GM19397 (cell line): Measurements from ENCODE around the gene CGB7.

Experiments
- ATAC-seq: cut with Tn5 transposase; IDR thresholded peaks from one replicate; pipeline ENCODE4 v1.9.1; 2021; ENCODE audit warnings: mild to moderate bottlenecking, moderate library complexity; ENCODE audit not compliant: unreplicated experiment

The CGB7 gene

DNA sequence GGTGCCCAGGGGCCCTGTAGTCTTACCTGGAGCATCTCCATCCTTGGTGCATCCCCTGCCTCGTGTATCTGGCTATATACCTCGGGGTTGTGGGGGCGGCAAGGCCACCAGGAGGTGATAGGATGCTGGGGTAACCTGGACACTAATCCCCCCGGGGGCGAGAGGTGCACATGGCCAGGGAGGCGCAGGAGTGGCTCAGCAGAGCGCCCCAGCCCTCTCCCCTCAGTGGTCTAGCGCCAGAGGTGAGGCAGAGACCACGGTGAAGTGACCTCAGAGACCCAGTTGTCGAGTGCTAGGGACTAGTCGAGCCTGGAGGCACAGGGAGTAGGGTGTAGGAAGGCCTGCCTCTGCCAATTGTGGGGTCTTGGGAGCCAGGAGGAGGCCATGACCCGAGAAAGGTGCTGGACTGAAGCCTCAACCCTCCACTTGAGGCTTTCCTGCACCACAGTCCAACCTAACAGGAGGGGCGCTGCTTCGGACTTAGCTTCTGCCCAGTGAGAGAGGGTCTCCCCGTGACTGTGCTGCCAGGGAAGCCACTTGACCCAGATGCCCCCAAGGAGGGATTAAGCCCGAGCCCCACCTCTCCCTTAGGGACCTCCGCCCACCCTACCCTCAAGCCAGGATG, 40.4 kb downstream of the CGB7 start, which contains the start of gene LHB:
Gene LHB (minus strand): TSS at position 51 of the 625 bp plus-strand sequence. CDS start 10 bp downstream, at position 41.
- ATAC-seq, result no peak

DNA sequence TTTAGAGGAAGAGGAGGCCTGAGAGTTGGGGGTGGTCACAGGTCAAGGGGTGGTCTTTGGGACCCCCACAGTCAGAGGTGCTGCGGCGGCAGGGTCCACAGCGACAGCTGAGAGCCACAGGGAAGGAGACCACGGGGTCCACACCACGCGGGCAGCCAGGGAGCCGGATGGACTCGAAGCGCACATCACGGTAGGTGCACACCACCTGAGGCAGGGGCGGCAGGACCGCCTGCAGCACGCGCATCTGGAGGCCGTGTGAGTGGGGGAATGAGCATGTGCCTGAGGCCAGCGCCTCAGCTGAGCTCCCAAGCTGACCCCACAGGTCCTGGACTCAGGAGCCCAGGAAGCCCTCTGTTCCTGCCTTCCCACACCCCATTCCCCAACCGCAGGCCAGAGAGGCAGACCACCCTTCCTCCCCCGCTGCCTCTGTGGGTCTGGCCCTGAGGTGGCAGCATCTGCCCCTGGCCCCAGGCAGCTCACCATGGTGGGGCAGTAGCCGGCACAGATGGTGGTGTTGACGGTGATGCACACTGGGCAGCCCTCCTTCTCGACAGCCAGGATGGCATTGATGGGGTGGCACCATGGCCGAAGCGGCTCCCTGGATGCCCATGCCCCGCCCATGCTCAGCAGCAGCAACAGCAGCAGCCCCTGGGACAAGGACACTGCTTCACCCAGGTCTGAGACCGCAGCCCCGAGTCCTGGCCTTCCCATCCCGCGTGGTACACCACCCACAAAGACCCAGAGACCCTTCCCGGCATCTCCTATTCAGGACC, 41.3 kb downstream of the CGB7 start:
- no peak for ATAC-seq

DNA sequence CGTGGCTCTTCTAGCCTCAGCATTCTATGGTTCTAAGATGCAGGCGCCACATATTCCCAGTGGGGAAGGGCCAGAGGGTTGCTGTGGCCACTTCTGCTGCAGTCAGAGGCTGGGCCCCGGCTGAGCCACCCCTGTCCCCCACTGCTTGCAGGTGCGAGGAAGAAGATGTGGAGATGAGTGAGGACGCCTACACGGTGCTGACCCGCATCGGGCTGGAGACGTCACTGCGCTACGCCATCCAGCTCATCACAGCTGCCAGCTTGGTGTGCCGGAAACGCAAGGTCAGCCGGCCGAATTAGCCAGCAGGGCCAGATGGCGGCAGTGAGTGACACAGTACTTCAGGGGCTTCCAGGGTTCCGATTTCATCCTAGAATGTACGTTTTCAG, 42.7 kb downstream of the CGB7 start:
- no peak for ATAC-seq

DNA sequence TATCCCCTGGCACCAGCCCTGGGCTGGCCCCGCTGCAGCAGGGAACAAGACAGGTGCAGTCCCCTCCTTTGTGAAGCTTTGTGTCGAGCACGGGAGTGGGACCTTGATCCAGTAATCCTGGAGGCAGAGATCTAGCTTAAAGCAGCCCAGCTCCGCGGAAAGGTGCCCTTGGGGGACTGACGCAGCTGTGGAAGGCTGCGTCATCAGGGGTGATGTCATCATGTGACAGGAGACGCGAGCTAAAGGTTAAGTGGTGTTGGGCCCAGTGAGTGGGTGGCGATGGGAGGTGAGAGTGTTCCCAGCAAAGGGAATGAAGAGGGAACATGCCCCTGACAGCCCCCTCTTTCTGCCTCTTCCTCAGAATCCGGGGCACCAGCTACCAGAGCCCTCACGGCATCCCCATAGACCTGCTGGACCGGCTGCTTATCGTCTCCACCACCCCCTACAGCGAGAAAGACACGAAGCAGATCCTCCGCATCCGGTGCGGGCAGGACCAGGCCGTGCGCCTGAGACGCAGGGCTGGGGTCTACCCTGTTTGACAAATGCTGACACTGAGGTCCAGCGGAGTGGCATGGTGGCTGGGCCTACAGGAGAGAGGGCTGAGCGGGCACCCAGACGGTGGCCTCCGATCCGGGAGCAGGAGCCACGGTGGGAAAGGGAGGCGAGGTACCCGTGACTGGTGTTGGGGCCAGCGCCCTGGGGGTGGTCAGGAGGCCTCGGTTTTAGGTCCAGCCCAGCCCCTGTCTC, 43.3 kb downstream of the CGB7 start:
- ATAC-seq, result no peak

DNA sequence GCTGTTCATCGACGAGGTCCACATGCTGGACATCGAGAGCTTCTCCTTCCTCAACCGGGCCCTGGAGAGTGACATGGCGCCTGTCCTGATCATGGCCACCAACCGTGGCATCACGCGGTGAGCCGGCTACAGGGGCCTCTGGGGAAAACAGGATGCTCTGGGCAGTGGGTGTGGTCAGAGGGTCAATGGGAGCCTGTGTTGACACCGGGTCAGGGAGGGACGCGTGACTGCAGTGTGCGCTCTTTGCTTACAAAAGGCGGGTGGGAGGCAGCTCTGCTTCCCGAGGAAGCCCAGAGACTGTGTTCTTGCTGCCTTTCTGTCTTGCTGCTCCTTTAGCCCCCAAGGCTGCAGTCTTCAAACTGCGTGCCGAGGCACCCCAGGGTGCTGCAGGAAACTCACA, 46.4 kb downstream of the CGB7 start:
- no peak for ATAC-seq

DNA sequence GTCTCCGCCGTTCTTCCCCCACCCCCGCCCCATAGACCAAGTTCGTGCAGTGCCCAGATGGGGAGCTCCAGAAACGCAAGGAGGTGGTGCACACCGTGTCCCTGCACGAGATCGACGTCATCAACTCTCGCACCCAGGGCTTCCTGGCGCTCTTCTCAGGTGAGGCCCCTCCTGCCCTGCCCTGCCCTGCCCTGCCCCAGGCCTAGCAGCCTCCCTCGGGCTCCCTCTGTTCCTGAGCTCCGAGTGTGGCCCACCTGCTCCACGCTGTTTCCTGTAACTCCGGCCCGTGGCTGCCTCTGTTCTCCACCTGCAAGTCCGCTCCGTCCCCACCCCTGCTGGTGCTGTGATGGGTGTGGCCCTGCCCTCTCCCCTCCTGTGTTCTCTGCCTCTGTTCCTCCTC, 47.1 kb downstream of the CGB7 start:
- ATAC-seq, result no peak

DNA sequence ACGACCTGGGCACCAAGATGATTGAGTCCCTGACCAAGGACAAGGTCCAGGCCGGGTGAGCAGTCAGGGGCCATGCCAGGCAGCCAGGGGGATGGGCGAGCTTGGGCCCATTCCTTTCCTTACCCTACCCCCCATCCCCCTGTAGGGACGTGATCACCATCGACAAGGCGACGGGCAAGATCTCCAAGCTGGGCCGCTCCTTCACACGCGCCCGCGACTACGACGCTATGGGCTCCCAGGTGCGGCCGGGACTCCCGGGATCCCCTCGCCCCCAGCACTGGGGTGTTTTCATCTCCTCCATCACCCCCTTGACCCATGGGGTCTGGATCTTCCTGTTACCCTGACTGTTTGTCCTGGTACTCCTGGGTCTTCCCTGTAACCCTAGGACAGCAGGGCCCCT, 47.7 kb downstream of the CGB7 start:
- no peak for ATAC-seq

DNA sequence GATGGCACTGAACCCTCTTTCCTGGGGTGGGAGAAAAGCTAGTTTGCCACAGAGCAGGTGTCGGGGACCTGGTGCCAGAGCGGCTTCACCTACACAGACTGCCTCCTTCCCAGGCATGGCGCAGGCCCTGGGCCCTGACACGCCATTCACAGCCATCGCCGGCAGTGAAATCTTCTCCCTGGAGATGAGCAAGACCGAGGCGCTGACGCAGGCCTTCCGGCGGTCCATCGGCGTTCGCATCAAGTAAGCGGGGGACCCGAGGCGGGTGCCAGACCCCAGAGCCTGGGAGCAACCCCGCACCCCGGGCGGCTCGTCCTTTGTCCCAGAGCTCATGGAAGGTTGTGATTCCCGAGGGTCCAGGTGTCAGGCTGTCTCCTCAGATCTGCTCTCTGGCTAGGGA, 50.6 kb downstream of the CGB7 start:
- ATAC-seq, result no peak

DNA sequence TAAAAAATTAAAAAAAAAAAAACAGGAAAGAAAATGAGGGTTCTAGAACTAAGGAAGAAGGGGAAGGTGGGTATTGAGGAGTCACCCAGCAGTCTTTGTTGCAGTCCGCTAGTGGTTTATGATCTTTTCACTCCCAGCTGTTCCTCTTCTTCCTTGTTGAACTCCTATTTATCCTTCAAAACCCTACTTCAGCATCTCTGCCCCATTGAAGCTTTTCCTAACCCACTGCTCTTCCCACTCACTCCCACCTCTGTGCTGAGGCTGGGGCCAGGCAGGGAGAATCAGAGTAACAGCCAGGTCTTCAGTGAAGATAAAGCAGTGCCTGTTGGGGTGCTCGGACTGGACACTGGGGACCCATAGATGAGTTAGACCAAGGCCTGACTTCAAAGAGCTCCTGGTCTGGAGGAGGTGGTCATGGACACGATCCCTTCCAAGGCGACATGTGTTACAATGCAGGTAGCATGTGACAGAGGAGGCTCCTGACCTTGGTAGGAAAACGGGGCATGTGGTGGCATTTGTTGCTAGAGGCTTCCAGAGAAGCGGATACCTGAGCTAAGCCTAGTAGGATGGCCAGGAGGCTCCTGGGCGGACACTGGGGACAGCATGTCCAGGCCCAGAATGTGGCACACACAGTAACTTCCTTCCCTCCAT, 52.5 kb downstream of the CGB7 start:
- ATAC-seq, result no peak
